ENCODE measurements around the gene POLR2L.

Gene POLR2L

GRCh38 chr11:794013-794765 lies 48.1 kb downstream of the POLR2L start:
- no peak for DNase-seq (ENCODE audit: low read depth)

DNA sequence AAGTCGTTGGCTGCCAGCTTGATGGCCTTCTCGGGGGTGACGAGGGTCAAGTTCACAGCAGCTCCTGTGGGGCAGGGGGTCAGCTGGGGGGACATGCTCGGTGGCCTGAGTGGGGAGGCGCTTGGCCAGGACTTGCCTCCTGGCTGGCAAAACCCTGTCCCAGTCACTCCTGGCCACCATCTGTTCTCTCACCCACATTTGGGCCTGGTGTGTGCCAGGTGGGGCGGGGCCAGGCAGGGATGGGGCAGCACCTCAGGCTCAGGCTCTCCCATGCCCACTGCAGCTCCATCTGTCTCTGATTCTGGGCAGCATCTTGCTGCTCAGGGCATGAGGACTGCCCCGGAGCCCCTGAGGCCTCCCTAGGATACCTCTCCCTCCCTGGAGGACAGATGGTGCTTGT lies 48.8 kb downstream of the POLR2L start:
- DNase-seq (ENCODE audit: low read depth), result no peak

- DNase-seq (ENCODE audit: low read depth), result no peak
Observed at GRCh38 chr11:792873-793272, 49.5 kb downstream of the POLR2L start.

- no peak for DNase-seq (ENCODE audit: low read depth)
Observed at GRCh38 chr11:792535-792821, 49.9 kb downstream of the POLR2L start.

- DNase-seq (ENCODE audit: low read depth), result no peak
Observed at GRCh38 chr11:791658-792534, 50.4 kb downstream of the POLR2L start.

DNA sequence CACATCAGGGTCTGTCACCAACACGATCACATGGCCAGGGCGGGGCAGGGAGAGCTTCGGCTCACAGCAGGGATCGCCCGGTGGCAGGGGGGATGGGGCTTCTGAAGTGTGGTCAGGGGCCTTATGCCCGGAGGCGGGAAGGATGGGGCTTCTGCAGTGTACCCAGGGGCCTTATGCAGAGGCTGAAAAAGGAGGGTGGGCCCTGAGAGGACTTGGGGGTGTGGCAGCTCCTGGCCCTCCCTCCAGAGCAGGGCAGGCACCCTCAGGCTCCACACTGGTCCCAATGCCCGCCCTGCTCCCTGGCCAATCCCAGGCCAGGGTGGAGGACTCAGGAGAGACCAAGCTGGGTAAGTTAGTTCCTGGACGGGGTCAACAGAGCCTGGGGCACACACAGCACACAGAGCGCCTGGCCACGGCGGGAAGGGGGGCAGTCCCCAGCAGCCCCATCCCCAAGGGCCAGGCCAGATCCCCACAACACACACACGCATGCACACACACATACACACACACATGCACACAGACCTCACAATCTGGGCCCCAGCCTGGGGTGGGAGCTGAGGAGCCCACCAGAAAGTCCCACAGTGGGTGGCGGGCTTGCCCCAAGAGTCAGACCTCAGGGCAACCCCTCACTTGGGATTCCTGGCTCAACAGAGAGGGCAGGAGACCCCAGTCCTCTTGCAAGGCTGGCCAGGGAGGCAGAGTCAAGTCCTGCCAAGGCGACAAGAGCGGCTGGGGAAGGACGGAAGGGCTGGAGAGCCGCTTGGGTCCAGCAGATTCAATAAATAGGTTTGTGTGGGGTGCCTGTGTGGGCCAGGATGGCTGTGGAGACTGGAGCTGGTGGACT lies 51.4 kb downstream of the POLR2L start:
- no peak for DNase-seq (ENCODE audit: low read depth)

- DNase-seq (ENCODE audit: low read depth), result no peak
Observed at GRCh38 chr11:789943-790342, 52.4 kb downstream of the POLR2L start, which contains the start of gene CEND1. Gene CEND1 (minus strand): TSS chr11:790090. CDS start chr11:788576, 1,514 bp downstream.
